HCT116 (cell line): ENCODE data around the gene CCL7. TPM values are rescaled to one million over a fixed set of nuclear protein-coding genes. Genes with fewer than 3 reads are reported as not detected.

Source experiments
- ATAC-seq: fragments of 200-7000 bp; cut with Tn5 transposase; 2 replicates; pipeline ENCODE4 v1.9.1; 2020; ENCODE audit warnings: mild to moderate bottlenecking, moderate library complexity
- BruUV-seq: library from RNA; stranded (reverse); fragments of 400-500 nt; replicated peaks from 2 replicates; lab custom pipeline; 2021; lab: Mats Ljungman, UMichigan
- CTCF ChIA-PET: fragments of 300-600 bp; sonication (Branson Sonifier 250); formaldehyde crosslinking; loops from one replicate; lab custom pipeline; 2021; ENCODE audit warnings: antibody characterized with exemption; lab: Charles Lee
- POLR2A ChIA-PET: fragments of 300-600, 350-600 bp; sonication (Branson Sonifier 250); formaldehyde crosslinking; loops from one replicate; lab custom pipeline; 2021; ENCODE audit warnings: antibody characterized with exemption; lab: Charles Lee
- RAD21 ChIA-PET, 2 experiments: fragments of 300-600 bp; sonication (Branson Sonifier 250); formaldehyde crosslinking; loops; one replicate each; lab custom pipeline; 2023; ENCODE audit warnings: low total read pairs in 2 of 2; ENCODE audit not compliant: uncharacterized antibody in 2 of 2, unreplicated experiment in 2 of 2, low non-redundant PET in 1 of 2; lab: Charles Lee
- DNase-seq: peaks from one replicate; pipeline ENCODE4 v3.0.0-alpha.2; 2010; ENCODE audit warnings: low read depth, low spot score
- H2AFZ ChIP-seq: fragments of 200-600 bp; shearing (Covaris generic), sonication (generic); 2 replicates; pipeline ENCODE4 v1.6.1; 2017; ENCODE audit warnings: low read depth, mixed run types, mixed read lengths, antibody characterized with exemption, low read length; ENCODE audit not compliant: poor library complexity, severe bottlenecking
- H3K27ac ChIP-seq: 2 replicates; pipeline ENCODE4 v1.5.1; 2012; ENCODE audit warnings: low read depth, low read length
- H3K27me3 ChIP-seq: fragments of 200-600 bp; sonication (generic); 2 replicates; pipeline ENCODE4 v1.6.1; 2016; ENCODE audit warnings: mixed run types, low read length, mixed read lengths; ENCODE audit not compliant: insufficient read depth
- H3K36me3 ChIP-seq, 2 experiments: fragments of 200-500 bp in 1 of 2; fragments of 200-600 bp in 1 of 2; sonication (Bioruptor generic) in 1 of 2; sonication (generic) in 1 of 2; 2 replicates each; pipeline versions ENCODE4 v1.5.1 to v1.6.1; 2014 to 2016; ENCODE audit warnings: low read length in 2 of 2, inconsistent platforms in 1 of 2, mixed read lengths in 1 of 2, mixed run types in 1 of 2; ENCODE audit not compliant: insufficient read depth in 2 of 2, control insufficient read depth in 1 of 2
- H3K4me1 ChIP-seq, 2 experiments: fragments of 200-600 bp in 1 of 2; sonication (generic) in 1 of 2; 2 replicates each; pipeline versions ENCODE4 v1.5.1 to v1.6.1; 2012 to 2017; ENCODE audit warnings: low read length in 2 of 2, inconsistent platforms in 1 of 2, mild to moderate bottlenecking in 1 of 2, mixed read lengths in 1 of 2, mixed run types in 1 of 2, moderate library complexity in 1 of 2; ENCODE audit not compliant: insufficient read depth in 2 of 2, control insufficient read depth in 1 of 2
- H3K4me2 ChIP-seq: fragments of 200-600 bp; sonication (generic); 2 replicates; pipeline ENCODE4 v1.6.1; 2017; ENCODE audit warnings: mixed run types, low read length, mixed read lengths
- H3K4me3 ChIP-seq, 2 experiments: fragments of 200-600 bp in 1 of 2; sonication (generic) in 1 of 2; replicated peaks in 1 of 2; 2 replicates each; pipeline ENCODE4 v1.5.1; 2011 to 2016; ENCODE audit warnings: low read length in 2 of 2, control low read depth in 1 of 2, low read depth in 1 of 2, mild to moderate bottlenecking in 1 of 2, mixed read lengths in 1 of 2, mixed run types in 1 of 2
- H3K79me2 ChIP-seq: fragments of 200-600 bp; sonication (generic); 2 replicates; pipeline ENCODE4 v1.6.1; 2017; ENCODE audit warnings: mild to moderate bottlenecking, mixed run types, low read length, moderate library complexity, mixed read lengths; ENCODE audit not compliant: insufficient read depth
- H3K9ac ChIP-seq: fragments of 200-600 bp; sonication (generic); 2 replicates; pipeline ENCODE4 v1.6.1; 2016; ENCODE audit warnings: low read length, mixed read lengths
- H3K9me2 ChIP-seq: fragments of 200-600 bp; sonication (generic), shearing (Covaris generic); 2 replicates; pipeline ENCODE4 v1.6.1; 2017; ENCODE audit warnings: mixed run types, mild to moderate bottlenecking, moderate library complexity; ENCODE audit not compliant: insufficient read depth
- H3K9me3 ChIP-seq, 2 experiments: fragments of 200-500 bp in 1 of 2; fragments of 200-600 bp in 1 of 2; sonication (Bioruptor generic) in 1 of 2; sonication (generic) in 1 of 2; 2 replicates each; pipeline ENCODE4 v1.6.1; 2014 to 2017; ENCODE audit warnings: low read length in 2 of 2, mixed read lengths in 2 of 2, inconsistent platforms in 1 of 2, low read depth in 1 of 2, mild to moderate bottlenecking in 1 of 2, mixed run types in 1 of 2, moderate library complexity in 1 of 2; ENCODE audit not compliant: control insufficient read depth in 1 of 2, insufficient read depth in 1 of 2
- H4K20me1 ChIP-seq: fragments of 200-600 bp; sonication (generic), shearing (Covaris generic); 2 replicates; pipeline ENCODE4 v1.6.1; 2017; ENCODE audit warnings: mixed run types, mild to moderate bottlenecking, moderate library complexity; ENCODE audit not compliant: insufficient read depth
- FOSL1 ChIP-seq: IDR thresholded peaks from 2 replicates; pipeline ENCODE4 v1.6.1; 2012; ENCODE audit warnings: low read depth
- intact Hi-C: fragments of 100-400 bp; cut with micrococcal nuclease; formaldehyde crosslinking; loops from 2 replicates; pipeline ENCODE4 v1.10.0; 2022
- total RNA-seq: library from RNA; stranded (reverse); gene quantifications from one replicate; pipeline ENCODE4 v1.2.1, GENCODE V29; 2021; ENCODE audit not compliant: unreplicated experiment
- TF ChIP-seq, protein P1 (sequence below): IDR thresholded peaks from 2 replicates; pipeline ENCODE4 v1.6.1; 2012; ENCODE audit warnings: low read depth

CCL7 gene
- total RNA-seq, 1 experiment from 2014 or later = not detected

DNA sequence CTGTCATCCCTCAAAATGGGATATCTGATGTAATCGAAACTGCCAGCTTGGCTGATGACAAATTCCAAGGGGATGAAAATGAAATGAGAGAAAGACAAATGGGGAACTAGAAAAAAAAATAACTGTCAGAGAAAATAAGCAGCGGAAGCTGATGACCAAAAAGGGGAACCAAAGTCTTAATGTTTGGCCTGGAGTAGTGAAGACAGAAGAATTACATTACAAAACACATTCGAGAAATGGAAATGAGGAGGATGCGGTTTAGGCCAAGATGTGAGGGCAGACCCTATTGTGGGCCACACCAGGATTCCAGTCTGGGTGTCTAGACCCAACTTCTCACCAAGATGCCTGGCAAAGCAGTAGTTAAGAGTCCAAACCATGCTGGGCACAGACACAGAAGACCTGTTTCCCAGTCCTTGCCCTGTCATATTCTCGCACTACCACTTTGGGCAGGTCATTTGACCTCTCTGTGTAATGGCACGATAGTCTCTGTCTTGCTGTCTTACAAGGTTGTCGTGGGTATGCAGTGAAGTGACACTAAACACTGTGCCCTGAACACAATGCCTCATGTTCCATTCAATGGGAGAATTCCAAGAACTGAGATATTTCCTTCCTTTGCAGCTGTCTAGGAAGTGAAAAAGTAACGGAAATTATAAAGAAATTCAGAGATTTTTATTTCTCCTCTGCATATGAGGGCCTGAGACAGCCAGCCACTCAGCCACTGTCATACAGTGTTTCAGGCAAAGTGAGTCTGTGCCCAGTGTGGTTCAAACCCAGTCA is 27.2 kb upstream of the CCL7 start:
- Histone ChIP-seq H3K27ac (no peak overlapping the region), H3K4me1 (no peaks in the 10 kb centered on the region), H3K4me2 (no peak overlapping the region), H3K4me3 (no peak overlapping the region), H2AFZ (no peak overlapping the region), H3K9me2 (no peaks in the 10 kb centered on the region), H3K79me2 (no peaks in the 10 kb centered on the region), H4K20me1 (no peaks in the 10 kb centered on the region), H3K9ac (no peak overlapping the region), H3K9me3 (no peaks in the 10 kb centered on the region), H3K27me3 (no peaks in the 10 kb centered on the region), H3K36me3 (no peaks in the 10 kb centered on the region)
- ChIA-PET RAD21 (no interaction called here), CTCF (no interaction called here), POLR2A (no interaction called here)
- no peak for DNase-seq
- TF ChIP-seq FOSL1 = no peak
- TF ChIP-seq, protein P1, sequence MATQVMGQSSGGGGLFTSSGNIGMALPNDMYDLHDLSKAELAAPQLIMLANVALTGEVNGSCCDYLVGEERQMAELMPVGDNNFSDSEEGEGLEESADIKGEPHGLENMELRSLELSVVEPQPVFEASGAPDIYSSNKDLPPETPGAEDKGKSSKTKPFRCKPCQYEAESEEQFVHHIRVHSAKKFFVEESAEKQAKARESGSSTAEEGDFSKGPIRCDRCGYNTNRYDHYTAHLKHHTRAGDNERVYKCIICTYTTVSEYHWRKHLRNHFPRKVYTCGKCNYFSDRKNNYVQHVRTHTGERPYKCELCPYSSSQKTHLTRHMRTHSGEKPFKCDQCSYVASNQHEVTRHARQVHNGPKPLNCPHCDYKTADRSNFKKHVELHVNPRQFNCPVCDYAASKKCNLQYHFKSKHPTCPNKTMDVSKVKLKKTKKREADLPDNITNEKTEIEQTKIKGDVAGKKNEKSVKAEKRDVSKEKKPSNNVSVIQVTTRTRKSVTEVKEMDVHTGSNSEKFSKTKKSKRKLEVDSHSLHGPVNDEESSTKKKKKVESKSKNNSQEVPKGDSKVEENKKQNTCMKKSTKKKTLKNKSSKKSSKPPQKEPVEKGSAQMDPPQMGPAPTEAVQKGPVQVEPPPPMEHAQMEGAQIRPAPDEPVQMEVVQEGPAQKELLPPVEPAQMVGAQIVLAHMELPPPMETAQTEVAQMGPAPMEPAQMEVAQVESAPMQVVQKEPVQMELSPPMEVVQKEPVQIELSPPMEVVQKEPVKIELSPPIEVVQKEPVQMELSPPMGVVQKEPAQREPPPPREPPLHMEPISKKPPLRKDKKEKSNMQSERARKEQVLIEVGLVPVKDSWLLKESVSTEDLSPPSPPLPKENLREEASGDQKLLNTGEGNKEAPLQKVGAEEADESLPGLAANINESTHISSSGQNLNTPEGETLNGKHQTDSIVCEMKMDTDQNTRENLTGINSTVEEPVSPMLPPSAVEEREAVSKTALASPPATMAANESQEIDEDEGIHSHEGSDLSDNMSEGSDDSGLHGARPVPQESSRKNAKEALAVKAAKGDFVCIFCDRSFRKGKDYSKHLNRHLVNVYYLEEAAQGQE = no peak
- no peak for ATAC-seq
- intact Hi-C loops = no loop called here
- BruUV-seq = no TSS peak
